MM.1S (cell line): ENCODE data around the gene ERCC3.

Source experiments
- DNase-seq: peaks from one replicate; pipeline ENCODE4 v3.0.0-alpha.2; 2015
- H2AFZ ChIP-seq: fragments of 300-600 bp; sonication (generic); 2 replicates; pipeline ENCODE4 v1.6.0; 2016; ENCODE audit warnings: antibody characterized with exemption, low read length
- H3F3A ChIP-seq: fragments of 300-600 bp; sonication (generic); 2 replicates; pipeline ENCODE4 v1.6.1; 2016; ENCODE audit warnings: mild to moderate bottlenecking, antibody characterized with exemption, low read length, moderate library complexity, mixed read lengths; ENCODE audit not compliant: insufficient read depth
- H3K27ac ChIP-seq: fragments of 300-600 bp; sonication (generic); 2 replicates; pipeline ENCODE4 v1.5.1; 2016; ENCODE audit warnings: mild to moderate bottlenecking, low read length
- H3K27me3 ChIP-seq: fragments of 300-600 bp; sonication (generic); replicated peaks from 2 replicates; pipeline ENCODE4 v1.6.0; 2016; ENCODE audit warnings: low read length; ENCODE audit not compliant: insufficient read depth
- H3K36me3 ChIP-seq: fragments of 300-600 bp; sonication (generic); replicated peaks from 2 replicates; pipeline ENCODE4 v1.6.1; 2016; ENCODE audit warnings: mild to moderate bottlenecking, low read length, mixed read lengths; ENCODE audit not compliant: insufficient read depth
- H3K4me1 ChIP-seq: fragments of 300-600 bp; sonication (generic); 2 replicates; pipeline ENCODE4 v1.6.1; 2016; ENCODE audit warnings: low read length, mixed read lengths
- H3K4me2 ChIP-seq: fragments of 300-600 bp; sonication (generic); 2 replicates; pipeline ENCODE4 v1.6.0; 2016; ENCODE audit warnings: low read depth, low read length
- H3K4me3 ChIP-seq: fragments of 300-600 bp; sonication (generic); 2 replicates; pipeline ENCODE4 v1.5.1; 2016; ENCODE audit warnings: low read length, mixed read lengths
- H3K79me2 ChIP-seq: fragments of 300-600 bp; sonication (generic); 2 replicates; pipeline ENCODE4 v1.6.1; 2016; ENCODE audit warnings: mixed run types, low read length, mixed read lengths
- H3K9ac ChIP-seq: fragments of 300-600 bp; sonication (generic); 2 replicates; pipeline ENCODE4 v1.6.1; 2016; ENCODE audit warnings: low read length, mixed read lengths
- H3K9me2 ChIP-seq: fragments of 300-600 bp; sonication (generic); replicated peaks from 2 replicates; pipeline ENCODE4 v1.6.1; 2016; ENCODE audit warnings: mild to moderate bottlenecking, low read length, mixed read lengths; ENCODE audit not compliant: insufficient read depth
- H3K9me3 ChIP-seq: fragments of 300-600 bp; sonication (generic); replicated peaks from 2 replicates; pipeline ENCODE4 v1.6.1; 2016; ENCODE audit warnings: mild to moderate bottlenecking, low read length, mixed read lengths; ENCODE audit not compliant: insufficient read depth
- H4K20me1 ChIP-seq: fragments of 300-600 bp; sonication (generic); 2 replicates; pipeline ENCODE4 v1.6.1; 2016; ENCODE audit warnings: mild to moderate bottlenecking, low read length, moderate library complexity, mixed read lengths; ENCODE audit not compliant: insufficient read depth
- CTCF ChIP-seq: fragments of 300-600 bp; sonication (generic); IDR thresholded peaks from 2 replicates; pipeline ENCODE4 v1.5.1; 2016; ENCODE audit warnings: antibody characterized with exemption, low read length, mixed read lengths
- EZH2 ChIP-seq: fragments of 300-600 bp; sonication (generic); optimal IDR thresholded peaks from 2 replicates; pipeline ENCODE3; 2017; ENCODE audit warnings: low read depth, mild to moderate bottlenecking, antibody characterized with exemption, low read length, mixed read lengths
- EZH2phosphoT487 ChIP-seq: fragments of 300-600 bp; sonication (generic); IDR thresholded peaks from 2 replicates; pipeline ENCODE4 v1.6.1; 2018; ENCODE audit warnings: antibody characterized with exemption, low read length

The ERCC3 gene

GRCh38 chr2:127283275-127283674 is 10.7 kb downstream of the ERCC3 start:
- H3K4me1 ChIP-seq, result peaks cover 4% of the 10 kb centered on the region; the same call in 1 of the 2 replicates

GRCh38 chr2:127280693-127281092 is 13.3 kb downstream of the ERCC3 start:
- Histone ChIP-seq H3K9me2 (no peaks in the 10 kb centered on the region), H3K4me3 (no peak overlapping the region), H2AFZ (no peak overlapping the region), H3K27ac (no peak overlapping the region), H3K4me1 (peaks cover 4% of the 10 kb centered on the region; the same call in 1 of the 2 replicates), H3K4me2 (no peak overlapping the region), H3K79me2 (no peaks in the 10 kb centered on the region), H3K9me3 (no peaks in the 10 kb centered on the region), H3K27me3 (no peaks in the 10 kb centered on the region), H4K20me1 (no peaks in the 10 kb centered on the region), H3F3A (no peaks in the 10 kb centered on the region), H3K9ac (no peak overlapping the region), H3K36me3 (0 out of 2 replicates have a peak, but pooled peaks cover 3% of the 10 kb centered on the region)
- no peak for DNase-seq
- TF ChIP-seq CTCF, result no peak
- TF ChIP-seq EZH2phosphoT487, result no peak
- TF ChIP-seq EZH2, result no peak

More at GRCh38 chr2:127283275-127283674, 10.7 kb downstream of the ERCC3 start:
- H3K9me2 ChIP-seq, result no peaks in the 10 kb centered on the region
- H3F3A ChIP-seq, result no peaks in the 10 kb centered on the region
- no peak overlapping the region for H3K4me3 ChIP-seq
- no peaks in the 10 kb centered on the region for H3K27me3 ChIP-seq
- H3K79me2 ChIP-seq, result no peaks in the 10 kb centered on the region
- H3K4me2 ChIP-seq, result no peak overlapping the region
- no peak overlapping the region for H3K27ac ChIP-seq
- H3K36me3 ChIP-seq, result 0 out of 2 replicates have a peak, but pooled peaks cover 3% of the 10 kb centered on the region
- no peaks in the 10 kb centered on the region for H4K20me1 ChIP-seq
- H3K9ac ChIP-seq, result no peak overlapping the region
- no peaks in the 10 kb centered on the region for H3K9me3 ChIP-seq
- no peak for DNase-seq
- H2AFZ ChIP-seq, result no peak overlapping the region
- TF ChIP-seq EZH2phosphoT487 (no peak), CTCF (no peak), EZH2 (no peak)

- no peak overlapping the region for H3K27ac ChIP-seq
- H3K4me1 ChIP-seq, result peaks cover 4% of the 10 kb centered on the region; the same call in 1 of the 2 replicates
- no peaks in the 10 kb centered on the region for H3K27me3 ChIP-seq
- H2AFZ ChIP-seq, result no peak overlapping the region
- no peak overlapping the region for H3K4me3 ChIP-seq
- DNase-seq, result no peak
- no peaks in the 10 kb centered on the region for H3F3A ChIP-seq
- no peaks in the 10 kb centered on the region for H3K9me2 ChIP-seq
- H4K20me1 ChIP-seq, result no peaks in the 10 kb centered on the region
- no peak overlapping the region for H3K9ac ChIP-seq
- H3K9me3 ChIP-seq, result no peaks in the 10 kb centered on the region
- H3K4me2 ChIP-seq, result no peak overlapping the region
- H3K79me2 ChIP-seq, result no peaks in the 10 kb centered on the region
- H3K36me3 ChIP-seq, result 0 out of 2 replicates have a peak, but pooled peaks cover 3% of the 10 kb centered on the region
- TF ChIP-seq CTCF (no peak), EZH2 (no peak), EZH2phosphoT487 (no peak)
Observed at GRCh38 chr2:127279781-127280180, 14.2 kb downstream of the ERCC3 start.
